GM18499 (cell line): ENCODE measurements around the gene FHL2.
A peak's percentile ranks its signal among the peaks of the same experiment; 100 is the strongest.
"Not testable (repeated sequence)": the region's sequence is repeated elsewhere in the genome, so short reads cannot be mapped to it uniquely, and the experiment has no call there.

Source experiments
- ATAC-seq: cut with Tn5 transposase; IDR thresholded peaks from one replicate; pipeline ENCODE4 v1.9.1; 2021; ENCODE audit warnings: moderate number of reproducible peaks; ENCODE audit not compliant: insufficient read depth, unreplicated experiment

FHL2 gene

DNA sequence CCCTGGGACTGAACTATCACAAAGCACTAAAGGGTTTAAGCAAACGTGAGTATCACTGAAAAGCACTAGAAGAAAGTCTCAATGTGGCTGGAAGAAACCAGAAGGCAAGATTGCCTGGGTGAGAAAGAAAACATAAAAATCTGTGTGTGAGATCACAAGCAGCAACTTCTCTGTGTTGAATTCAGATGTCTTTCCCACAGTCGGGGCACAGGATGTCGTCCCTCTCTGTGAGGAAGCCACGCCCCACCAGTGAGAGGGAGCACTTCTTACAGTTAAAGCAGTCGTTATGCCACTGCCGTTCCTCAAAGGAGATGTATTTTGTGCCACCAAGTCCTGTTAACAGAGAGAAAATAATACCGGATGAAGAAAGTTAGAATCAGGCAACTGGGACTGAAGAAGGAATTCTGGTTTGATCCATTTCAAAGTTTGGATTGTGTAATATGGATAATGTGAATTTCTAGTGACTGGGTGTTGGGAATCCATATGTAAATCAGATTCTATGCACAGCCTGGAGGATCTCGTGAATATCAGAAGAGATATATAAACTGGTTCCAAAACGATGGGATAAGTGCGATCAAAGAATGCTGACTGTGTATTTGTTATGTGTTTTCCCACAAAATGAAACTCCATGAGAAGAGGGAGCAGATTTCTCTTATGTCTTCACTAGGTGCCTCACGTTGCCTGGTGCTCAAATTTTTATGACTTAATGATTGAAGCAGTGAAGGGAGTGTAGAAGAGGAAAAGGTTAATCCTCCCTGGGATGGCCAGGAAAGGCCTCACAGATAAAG lies 37.6 kb downstream of the FHL2 start:
- no peak for ATAC-seq

DNA sequence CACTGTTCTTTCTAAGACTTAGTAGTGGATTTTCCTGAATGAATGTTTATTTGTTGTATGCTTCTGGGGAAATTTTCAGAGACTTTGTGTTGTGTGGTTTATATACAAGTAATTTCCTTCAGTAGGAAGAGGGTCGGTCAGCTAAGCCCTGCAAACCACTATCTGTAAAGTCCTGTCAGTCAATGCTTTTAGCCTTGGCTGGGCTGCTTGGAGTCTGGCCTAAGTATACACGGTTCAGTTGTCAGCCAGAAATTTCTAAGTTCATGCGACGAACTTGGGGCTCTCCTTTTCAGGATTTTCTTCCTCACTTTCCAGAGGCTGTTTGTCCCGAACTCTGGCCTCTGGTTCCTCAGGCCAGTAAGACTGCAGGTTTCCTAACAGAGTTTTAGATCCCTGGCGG lies 40.3 kb downstream of the FHL2 start:
- ATAC-seq, result no peak

DNA sequence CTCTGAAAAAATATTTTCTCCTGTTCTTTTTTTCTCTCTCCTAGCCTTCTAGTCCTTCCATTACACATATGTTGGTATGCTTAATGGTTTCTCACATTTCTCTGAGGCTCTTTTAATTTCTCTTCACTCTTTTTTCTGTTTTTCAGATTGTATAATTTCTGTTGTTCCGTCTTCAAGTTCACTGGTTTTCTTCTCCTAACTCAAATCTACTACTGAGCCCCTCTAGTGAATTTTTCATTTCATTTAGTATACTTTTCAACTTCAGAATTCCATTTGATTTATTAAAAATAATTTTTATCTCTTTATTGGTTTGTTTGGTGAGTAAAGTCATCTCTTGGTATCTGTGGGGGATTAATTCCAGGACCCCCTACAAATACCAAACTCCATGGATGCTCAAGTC lies 41.7 kb downstream of the FHL2 start:
- no peak for ATAC-seq

DNA sequence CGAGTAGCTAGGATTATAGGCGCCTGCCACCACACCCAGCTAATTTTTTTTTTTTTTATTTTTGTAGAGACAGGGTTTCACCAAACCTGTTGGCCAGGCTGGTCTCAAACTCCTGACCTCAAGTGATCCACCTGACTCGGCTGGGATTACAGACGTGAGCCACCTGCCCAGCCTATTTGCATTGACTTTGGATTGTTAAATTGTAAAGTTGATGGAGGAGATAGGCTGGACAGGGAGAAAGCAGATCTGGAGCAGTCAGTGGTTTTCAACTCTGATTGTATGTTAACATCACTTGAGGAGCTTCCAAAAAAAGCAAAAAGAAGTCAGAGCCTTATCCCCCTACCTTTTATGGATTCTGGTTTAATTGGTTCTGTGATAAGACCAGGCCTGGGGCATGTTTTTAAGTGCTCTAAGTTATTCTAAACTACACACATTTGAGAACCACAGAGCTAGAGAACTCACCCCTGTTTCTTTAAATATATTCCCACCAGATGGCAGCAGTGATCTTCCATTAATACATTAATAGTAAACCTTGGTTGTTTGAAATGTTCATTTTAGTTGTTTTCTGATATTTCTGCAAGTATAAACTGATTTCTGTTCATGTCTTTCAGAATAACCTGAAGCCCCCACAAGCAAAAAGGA lies 54.0 kb downstream of the FHL2 start:
- ATAC-seq, result no peak

DNA sequence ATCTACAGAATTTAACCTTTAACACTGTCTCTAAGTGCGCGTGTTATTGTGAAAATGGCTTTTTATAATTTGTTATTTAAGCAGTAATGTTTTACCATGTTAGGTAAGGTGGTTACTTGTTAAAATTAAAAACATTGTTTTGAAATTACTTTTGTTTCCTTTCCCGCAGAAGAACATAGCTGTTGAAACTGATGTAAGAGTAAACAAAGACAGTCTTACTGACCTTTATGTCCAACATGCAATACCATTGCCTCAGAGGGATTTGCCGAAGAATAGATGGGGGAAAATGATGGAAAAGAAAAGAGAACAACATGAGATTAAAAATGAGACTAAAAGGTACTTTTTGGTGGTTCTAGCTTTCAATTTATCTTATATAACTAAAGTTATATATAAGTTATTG lies 59.4 kb downstream of the FHL2 start:
- no peak for ATAC-seq

DNA sequence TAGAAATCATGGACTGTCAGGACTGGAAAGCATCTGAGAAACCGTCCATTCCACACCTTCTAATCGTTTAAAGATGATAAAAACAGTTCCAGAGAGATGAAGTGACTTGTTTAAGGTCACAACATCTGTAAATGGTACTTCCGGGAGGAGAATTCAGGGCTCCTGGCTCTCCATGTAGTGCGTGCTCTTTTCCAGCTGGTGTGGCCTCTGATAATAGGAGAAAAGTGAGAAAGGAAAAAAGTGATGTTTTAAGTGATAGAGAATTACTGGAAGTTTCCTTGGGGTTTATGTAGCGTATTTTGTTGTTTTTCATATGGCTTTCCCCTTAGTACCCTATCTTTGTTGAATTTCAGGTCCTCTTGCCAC lies 60.8 kb downstream of the FHL2 start:
- no peak for ATAC-seq

DNA sequence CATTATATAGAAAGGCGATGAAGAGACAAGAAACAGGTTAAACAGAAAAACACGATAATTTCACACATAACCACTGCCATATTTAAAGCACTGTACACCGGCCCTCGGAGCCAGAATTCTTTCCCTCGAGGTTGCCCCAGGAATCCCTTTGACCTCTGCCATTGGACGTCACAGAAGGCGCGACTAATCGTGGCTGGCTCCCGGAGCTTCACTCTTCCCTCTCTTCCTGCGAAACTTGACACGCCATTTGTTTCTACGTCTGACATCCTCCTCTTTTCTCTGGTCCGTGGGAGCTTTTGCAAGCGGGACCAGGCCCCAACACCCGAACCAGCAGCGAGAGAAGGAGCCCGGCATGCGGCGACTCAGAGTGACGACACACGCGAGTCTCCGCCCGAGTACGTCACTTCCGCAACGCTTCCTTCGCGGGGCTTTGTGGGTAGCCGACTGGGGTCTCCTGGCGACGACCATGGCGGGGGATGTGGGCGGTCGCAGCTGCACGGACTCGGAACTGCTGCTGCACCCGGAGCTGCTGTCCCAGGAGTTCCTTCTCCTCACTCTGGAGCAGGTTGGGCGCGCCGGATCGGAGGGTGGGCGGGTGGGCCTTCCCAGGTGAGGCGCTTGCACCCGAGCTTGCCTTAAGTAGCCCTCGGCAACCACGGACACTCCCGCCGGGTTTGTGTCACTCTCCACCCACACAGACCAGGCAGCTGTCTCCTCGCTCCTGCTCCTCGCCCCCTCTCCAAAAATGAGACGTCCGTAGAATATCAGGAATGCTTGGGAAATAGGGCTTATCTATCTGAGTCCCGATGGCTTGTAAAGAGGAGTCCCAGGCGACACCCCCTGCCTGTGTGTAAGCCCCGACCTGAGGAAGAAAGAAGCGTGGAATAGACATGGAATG lies 61.5 kb downstream of the FHL2 start, which contains the start of gene C2orf49:
Gene C2orf49 (plus strand): TSS at position 419 of the 898 bp plus-strand sequence. CDS start 48 bp downstream, at position 467.
- peak; percentile 87 for ATAC-seq

DNA sequence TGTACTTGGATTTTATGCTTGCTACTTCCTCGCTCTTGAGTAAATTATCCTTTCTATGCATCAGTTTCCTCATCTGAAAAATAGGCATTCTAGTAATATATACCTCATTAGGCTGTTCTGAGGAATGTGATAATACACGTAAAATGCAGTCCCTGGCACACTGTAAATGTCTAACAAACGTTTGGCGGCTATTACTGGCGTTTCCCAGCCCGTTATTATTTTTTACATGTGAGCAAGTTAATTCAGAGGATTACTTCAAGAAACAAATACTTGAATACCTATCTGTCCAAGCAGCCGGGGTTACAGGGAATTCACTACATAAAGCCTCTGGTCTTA lies 62.1 kb downstream of the FHL2 start:
- ATAC-seq, result no peak

DNA sequence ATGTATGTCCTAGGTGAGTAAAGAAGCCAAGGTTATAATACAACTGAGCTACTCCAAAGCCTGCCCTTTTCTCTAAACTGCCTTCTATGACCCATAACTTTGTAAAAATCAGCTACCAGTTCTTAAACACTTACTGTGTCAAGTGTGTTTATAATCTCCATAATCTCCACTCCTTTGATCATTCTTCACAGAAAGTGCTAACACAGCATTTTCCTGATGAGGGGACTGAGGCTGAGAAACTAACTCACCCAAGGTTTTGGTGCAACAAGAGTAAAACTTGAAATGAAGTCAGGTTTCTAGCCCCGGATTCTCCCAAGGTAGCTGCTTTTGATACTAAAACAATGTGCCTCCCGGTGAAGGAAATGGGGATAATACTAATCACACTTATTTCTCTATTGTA lies 63.4 kb downstream of the FHL2 start:
- no peak for ATAC-seq

DNA sequence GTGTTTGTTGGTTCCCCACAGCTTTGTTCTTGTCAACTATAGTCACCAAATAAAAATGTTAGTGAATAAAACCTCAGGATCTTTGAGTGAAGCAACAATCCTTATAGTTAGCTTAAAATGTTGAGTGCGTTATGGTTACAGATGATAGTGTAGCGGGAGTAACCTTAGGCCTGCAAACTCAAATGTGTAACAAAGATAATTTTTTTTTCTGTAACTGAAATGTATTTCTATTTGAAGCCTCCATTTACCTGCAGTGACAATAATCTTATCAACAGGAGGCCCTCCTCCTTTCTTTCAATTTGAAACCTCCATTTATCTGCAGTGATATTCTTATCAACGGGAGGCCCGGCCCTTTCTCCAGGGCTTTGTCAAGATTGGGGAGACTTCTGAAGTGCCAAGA lies 64.6 kb downstream of the FHL2 start:
- no peak for ATAC-seq

DNA sequence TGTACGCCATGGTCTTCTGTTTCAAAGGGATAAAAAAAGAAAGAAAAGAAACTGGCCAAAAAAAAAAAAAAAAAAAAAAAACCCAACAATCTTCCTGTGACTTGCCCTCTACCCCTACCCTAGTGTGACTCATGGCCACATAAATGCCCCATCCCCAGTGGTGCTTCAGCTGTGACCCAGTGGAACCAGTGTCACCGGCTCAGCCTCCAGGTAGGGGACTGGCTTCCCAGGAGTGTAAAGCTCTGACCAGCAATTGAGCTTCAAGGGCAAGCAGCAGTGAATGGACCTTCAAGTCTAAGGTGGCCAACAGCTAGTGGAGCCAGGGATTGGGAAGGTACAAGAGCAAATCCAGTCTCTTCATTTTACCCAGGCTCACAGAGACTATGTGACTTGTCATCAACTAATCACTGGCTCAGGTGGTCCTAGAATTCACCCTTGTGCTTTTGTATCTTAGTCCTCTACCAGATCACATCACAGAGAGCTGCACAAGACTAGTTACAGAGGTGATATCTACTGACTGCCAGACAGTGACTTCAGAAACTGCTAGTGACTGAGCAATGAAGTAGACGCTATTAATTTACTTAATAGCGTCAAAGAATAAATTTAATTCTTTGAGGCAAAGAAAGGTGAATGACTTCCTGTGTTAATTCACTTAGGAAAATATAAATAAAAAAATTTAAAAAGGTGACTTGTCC lies 68.0 kb downstream of the FHL2 start:
- ATAC-seq, result no peak

DNA sequence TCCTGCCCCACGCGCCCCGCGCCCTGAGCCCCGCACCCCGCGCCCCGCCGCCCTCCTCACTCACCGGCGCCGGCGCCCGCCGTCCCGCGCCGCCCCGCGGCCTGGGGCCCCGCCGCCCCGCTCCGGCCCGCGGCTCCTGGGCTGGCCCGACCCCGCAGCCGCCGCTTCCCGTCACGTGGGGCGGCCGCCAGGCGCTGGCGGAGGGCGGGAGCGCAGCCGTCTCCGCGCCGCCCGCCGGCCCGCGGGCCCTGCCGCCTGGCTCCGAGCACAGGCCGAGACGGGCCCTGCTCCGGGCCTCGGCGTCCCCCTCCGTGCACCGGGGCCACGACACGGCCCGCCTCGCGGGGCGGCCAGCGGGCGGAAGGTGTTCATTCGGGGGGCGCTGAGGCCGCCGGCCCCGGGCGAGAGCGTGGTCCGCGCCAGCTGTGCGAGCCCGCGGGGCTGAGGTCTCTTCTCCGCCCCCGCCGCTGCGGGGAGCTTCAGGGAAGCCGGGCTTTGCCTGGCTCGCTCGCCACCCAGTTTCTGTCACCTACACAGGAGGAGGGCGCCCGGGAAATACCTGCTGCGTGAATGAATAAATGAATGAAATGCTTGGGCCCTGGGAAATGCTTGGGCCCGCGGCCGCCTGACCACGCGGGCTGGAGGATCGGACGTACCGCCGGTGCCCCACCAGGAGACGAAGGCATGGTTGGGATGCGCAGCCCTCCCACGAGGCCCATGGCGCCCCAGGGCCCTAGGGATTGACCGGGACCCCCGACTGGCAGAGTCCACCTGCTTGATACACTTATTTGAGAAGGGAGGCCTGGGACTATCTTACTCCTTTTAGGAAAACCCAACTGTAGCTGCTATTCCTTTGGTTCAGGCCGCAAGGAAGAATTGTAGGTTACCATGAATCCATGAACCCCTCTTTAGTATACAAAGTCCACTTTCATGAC lies 69.0 kb downstream of the FHL2 start, which contains the start of gene TGFBRAP1:
Gene TGFBRAP1 (minus strand): TSS at position 175 of the 935 bp plus-strand sequence. CDS start 21,434 bp downstream, outside the sequence.
- ATAC-seq, result peak; percentile 42

DNA sequence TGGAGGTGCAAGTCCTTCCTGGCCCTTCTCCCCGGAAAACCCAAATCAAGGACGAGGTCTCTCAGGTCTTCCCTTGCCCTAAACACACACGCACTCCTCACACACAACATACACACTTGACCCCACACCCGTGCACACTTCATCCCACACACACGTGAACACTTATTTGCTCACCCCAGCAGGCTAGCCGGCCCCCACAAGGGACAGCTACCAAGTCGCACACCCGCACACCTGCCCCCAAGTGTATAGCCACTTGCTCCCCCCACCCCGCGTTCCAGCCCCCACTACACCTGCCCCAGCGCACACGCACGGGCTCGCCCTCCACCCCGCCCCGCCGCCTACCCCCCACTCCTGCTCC lies 69.7 kb downstream of the FHL2 start:
- ATAC-seq, result no peak

DNA sequence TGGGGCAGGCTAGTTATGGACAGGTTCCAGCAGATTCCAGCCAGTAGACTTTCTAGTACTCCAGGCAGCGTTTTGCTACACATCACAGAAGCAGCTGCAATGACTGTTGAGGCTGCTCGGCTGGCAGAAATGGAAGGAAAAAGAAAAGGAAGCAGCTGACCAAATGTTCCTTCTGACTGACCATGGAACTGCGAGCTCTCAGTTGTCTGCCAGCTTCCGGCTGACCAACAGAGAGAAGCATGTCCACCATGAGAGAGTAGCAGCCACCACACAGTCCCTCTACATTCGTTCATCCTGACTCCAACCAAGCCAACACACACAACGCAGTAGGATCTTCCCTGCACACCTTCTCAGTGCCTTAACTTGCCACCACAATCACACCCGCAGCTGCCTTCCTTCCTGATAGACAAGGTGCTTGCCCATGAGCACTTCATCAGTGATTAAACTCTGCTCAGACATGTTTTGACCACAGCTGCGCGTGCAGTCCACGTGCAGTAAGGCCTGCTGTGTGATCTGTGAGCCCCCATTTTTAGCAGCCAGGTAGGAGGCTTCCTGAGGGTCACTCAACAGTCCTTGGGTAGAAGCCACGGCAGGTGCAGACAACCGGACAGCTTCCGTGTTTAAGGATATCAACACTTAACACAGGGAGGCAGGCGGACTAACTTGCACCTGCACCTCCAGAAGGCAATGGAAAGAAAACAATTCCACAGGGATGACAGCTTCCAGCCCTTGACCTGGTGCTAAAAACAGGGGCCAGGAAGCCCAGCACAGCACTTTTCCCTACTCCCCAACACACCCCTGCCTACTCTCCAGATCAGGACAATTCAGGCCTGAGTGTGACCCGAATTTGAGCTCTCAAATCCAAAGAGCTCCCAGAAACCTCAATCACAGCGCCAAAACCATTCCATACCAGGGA lies 70.3 kb downstream of the FHL2 start:
- ATAC-seq, result no peak

DNA sequence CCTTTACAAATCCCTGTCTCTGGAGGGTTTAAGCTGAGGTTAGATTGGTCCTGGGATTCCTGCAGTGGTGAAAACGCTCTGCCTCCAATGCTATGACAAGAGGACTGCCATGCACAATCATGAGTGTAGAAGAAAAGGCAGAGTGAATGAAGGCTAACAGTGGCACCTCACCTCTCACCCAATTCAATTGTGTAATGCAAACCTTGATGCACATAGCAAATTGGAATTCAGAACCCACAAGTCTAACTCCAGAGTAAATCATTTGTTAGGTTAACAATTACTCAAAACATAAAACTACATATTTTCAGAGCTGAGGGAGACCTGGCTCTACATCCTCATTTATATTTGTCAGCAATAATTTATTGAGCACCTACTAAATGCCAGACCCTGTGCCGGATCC lies 71.2 kb downstream of the FHL2 start:
- no peak for ATAC-seq

DNA sequence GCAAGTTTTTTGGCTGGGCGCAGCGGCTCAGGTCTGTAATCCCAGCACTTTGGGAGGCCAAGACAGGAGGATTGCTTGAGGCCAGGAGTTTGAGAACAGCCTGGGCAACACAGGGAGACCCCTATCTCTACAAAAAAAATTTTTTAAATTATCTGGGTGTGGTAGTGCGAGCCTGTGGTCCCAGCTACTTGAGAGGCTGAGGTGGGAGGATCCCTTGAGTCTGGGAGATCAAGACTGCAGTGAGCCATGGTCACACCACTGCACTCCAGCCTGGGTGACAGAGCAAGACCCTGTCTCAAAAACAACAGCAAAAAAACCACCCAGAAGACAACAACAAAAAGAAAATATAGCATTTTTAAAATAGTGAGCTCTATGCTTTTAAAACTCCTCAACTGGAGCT lies 71.6 kb downstream of the FHL2 start:
- ATAC-seq, result not testable (repeated sequence)

DNA sequence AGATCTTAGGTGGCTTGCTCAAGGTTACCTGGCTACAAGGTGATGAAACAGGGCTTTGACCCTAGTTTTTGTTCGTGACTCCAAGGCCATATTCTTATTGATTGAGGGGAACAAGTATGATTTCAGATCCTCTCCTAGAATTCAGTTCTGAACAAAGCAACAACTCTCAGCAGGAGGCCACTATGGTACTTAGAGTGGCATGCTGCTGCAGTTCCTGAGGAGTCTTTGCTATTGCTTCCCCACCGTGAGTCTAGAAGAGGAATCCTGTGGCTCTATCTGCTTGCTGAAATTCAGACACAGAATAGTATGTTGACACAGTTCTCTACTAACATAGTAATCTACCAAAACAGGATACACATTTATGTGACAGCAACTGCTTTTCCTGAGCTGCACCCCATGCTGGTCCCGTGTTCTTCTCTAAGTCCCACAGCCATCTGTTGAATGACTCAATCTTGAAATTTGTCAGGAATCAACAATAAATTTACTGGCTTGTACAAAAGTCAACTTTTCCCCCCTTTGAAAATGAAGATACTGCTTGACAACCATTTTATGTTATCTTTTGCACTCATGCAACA lies 73.4 kb downstream of the FHL2 start:
- no peak for ATAC-seq

DNA sequence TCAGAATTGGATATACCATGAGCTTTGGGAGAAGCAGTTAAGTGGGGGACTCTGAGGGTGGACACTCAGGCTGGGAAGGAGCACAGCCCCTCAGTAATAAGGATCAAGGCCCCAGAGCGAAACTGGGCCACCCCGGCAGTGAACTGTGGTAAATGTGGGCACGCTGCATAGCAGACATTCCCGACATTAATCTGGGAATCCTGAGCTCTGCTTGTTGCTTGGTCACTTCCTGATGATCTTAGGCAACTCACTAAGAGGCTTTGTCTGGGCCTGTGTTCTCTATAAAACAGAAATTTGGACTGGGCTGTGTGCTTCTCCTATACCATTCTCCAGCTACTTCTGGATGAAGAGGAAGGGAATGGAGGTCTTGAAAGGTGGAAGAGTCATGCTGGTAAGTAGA lies 74.1 kb downstream of the FHL2 start:
- ATAC-seq, result no peak
